ENCODE measurements around the gene ITGB7. TPM values are rescaled to one million over a fixed set of nuclear protein-coding genes. Genes with fewer than 3 reads are reported as not detected.
"Not testable (repeated sequence)": the region's sequence is repeated elsewhere in the genome, so short reads cannot be mapped to it uniquely, and the experiment has no call there.

ITGB7 gene
- polyA plus RNA-seq, 1 donor (not counting 4 experiments of a cell fraction or from before 2014, with no cell fraction given): 0.83 TPM

GRCh38 chr12:53179687-53180219, 27.3 kb downstream of the ITGB7 start:
- Histone ChIP-seq H3K4me3 (ENCODE audit: control insufficient read depth in 2 of 3, extremely low read depth in 1 of 3, insufficient read depth in 2 of 3, low read depth in 1 of 3, low read length in 3 of 3) (peak overlapping the region; percentile 72 to 89 (median 82)), H2AFZ (ENCODE audit: control insufficient read depth, low read length) (peak overlapping the region; percentile 97), H4K20me1 (ENCODE audit: control insufficient read depth, extremely low read depth, insufficient read depth, low read length) (no peaks in the 10 kb centered on the region), H3K36me3 (ENCODE audit: control insufficient read depth in 2 of 2, extremely low read depth in 1 of 2, insufficient read depth in 2 of 2, low read length in 2 of 2) (peaks cover 11 to 15% of the 10 kb centered on the region in 2 experiments), H3K27me3 (ENCODE audit: control insufficient read depth, extremely low read depth, insufficient read depth, low read length) (no peaks in the 10 kb centered on the region), H3K27ac (ENCODE audit: control insufficient read depth, insufficient read depth, low read length) (peak overlapping the region; percentile 93), H3K9me3 (ENCODE audit: control insufficient read depth, low read depth, low read length) (no peaks in the 10 kb centered on the region), H3K4me2 (ENCODE audit: control insufficient read depth, extremely low read depth, insufficient read depth, low read depth, low read length) (peak overlapping the region; percentile 96), H3K9ac (ENCODE audit: control insufficient read depth, extremely low read depth, insufficient read depth, low read length) (peak overlapping the region; percentile 94), H3K9me1 (ENCODE audit: control insufficient read depth, extremely low read depth, insufficient read depth, low read length) (no peaks in the 10 kb centered on the region), H3K4me1 (ENCODE audit: control insufficient read depth, extremely low read depth, insufficient read depth, low read length) (peaks cover 23% of the 10 kb centered on the region), H3K79me2 (ENCODE audit: control insufficient read depth, insufficient read depth, low read length) (peaks cover 14% of the 10 kb centered on the region)
- FAIRE-seq: no peak
- no peak for DNase-seq (ENCODE audit: low read depth, low spot score)
- dilution Hi-C loops (cut with MboI; ENCODE audit: extremely low pct_ligation_motif_present, low sequenced_read_pairs): no loop called here
- TF ChIP-seq EZH2 (IDR thresholded peaks at IDR 0.05; ENCODE audit: low read length): no peak
- TF ChIP-seq CTCF (optimal IDR thresholded peaks at IDR 0.05 in 1 of 3, IDR thresholded peaks at IDR 0.05 in 1 of 3, conservative IDR thresholded peaks at IDR 0.05 in 1 of 3; ENCODE audit: extremely low read depth in 1 of 3, insufficient read depth in 2 of 3, low read length in 3 of 3): no peak

GRCh38 chr12:53178803-53179202, 28.2 kb downstream of the ITGB7 start:
- DNase-seq (ENCODE audit: low read depth, low spot score); H4K20me1 ChIP-seq (ENCODE audit: control insufficient read depth, extremely low read depth, insufficient read depth, low read length); H3K4me2 ChIP-seq (ENCODE audit: control insufficient read depth, extremely low read depth, insufficient read depth, low read depth, low read length); H2AFZ ChIP-seq (ENCODE audit: control insufficient read depth, low read length); H3K27me3 ChIP-seq (ENCODE audit: control insufficient read depth, extremely low read depth, insufficient read depth, low read length); H3K4me3 ChIP-seq (ENCODE audit: control insufficient read depth in 2 of 3, extremely low read depth in 1 of 3, insufficient read depth in 2 of 3, low read depth in 1 of 3, low read length in 3 of 3); H3K9me1 ChIP-seq (ENCODE audit: control insufficient read depth, extremely low read depth, insufficient read depth, low read length); H3K9ac ChIP-seq (ENCODE audit: control insufficient read depth, extremely low read depth, insufficient read depth, low read length); dilution Hi-C loops (cut with MboI; ENCODE audit: extremely low pct_ligation_motif_present, low sequenced_read_pairs); FAIRE-seq; H3K27ac ChIP-seq (ENCODE audit: control insufficient read depth, insufficient read depth, low read length); H3K9me3 ChIP-seq (ENCODE audit: control insufficient read depth, low read depth, low read length): not testable (repeated sequence)
- Histone ChIP-seq H3K79me2 (ENCODE audit: control insufficient read depth, insufficient read depth, low read length) (peaks cover 14% of the 10 kb centered on the region), H3K36me3 (ENCODE audit: control insufficient read depth in 2 of 2, extremely low read depth in 1 of 2, insufficient read depth in 2 of 2, low read length in 2 of 2) (peaks cover 9 to 11% of the 10 kb centered on the region in 2 experiments), H3K4me1 (ENCODE audit: control insufficient read depth, extremely low read depth, insufficient read depth, low read length) (peaks cover 23% of the 10 kb centered on the region)

GRCh38 chr12:53177447-53177846, 29.6 kb downstream of the ITGB7 start:
- DNase-seq (ENCODE audit: low read depth, low spot score): not testable (repeated sequence)

More at GRCh38 chr12:53177447-53177846, 29.6 kb downstream of the ITGB7 start:
- H3K79me2 ChIP-seq (ENCODE audit: control insufficient read depth, insufficient read depth, low read length); H3K9me3 ChIP-seq (ENCODE audit: control insufficient read depth, low read depth, low read length); H4K20me1 ChIP-seq (ENCODE audit: control insufficient read depth, extremely low read depth, insufficient read depth, low read length); H3K9me1 ChIP-seq (ENCODE audit: control insufficient read depth, extremely low read depth, insufficient read depth, low read length); H3K4me3 ChIP-seq (ENCODE audit: control insufficient read depth in 2 of 3, extremely low read depth in 1 of 3, insufficient read depth in 2 of 3, low read depth in 1 of 3, low read length in 3 of 3); dilution Hi-C loops (cut with MboI; ENCODE audit: extremely low pct_ligation_motif_present, low sequenced_read_pairs); H3K36me3 ChIP-seq (ENCODE audit: control insufficient read depth in 2 of 2, extremely low read depth in 1 of 2, insufficient read depth in 2 of 2, low read length in 2 of 2); H3K9ac ChIP-seq (ENCODE audit: control insufficient read depth, extremely low read depth, insufficient read depth, low read length); H3K27me3 ChIP-seq (ENCODE audit: control insufficient read depth, extremely low read depth, insufficient read depth, low read length); H2AFZ ChIP-seq (ENCODE audit: control insufficient read depth, low read length); H3K27ac ChIP-seq (ENCODE audit: control insufficient read depth, insufficient read depth, low read length); FAIRE-seq; H3K4me2 ChIP-seq (ENCODE audit: control insufficient read depth, extremely low read depth, insufficient read depth, low read depth, low read length): not testable (repeated sequence)
- peaks cover 27% of the 10 kb centered on the region for H3K4me1 ChIP-seq (ENCODE audit: control insufficient read depth, extremely low read depth, insufficient read depth, low read length)

Measured in keratinocyte (primary cell).